HepG2 (cell line): Measurements from ENCODE around the gene YPEL3. TPM values are rescaled to one million over a fixed set of nuclear protein-coding genes. Genes with fewer than 3 reads are reported as not detected.

Experiments used
- CCDC6 ChIP-seq: sonication (generic); formaldehyde crosslinking; IDR thresholded peaks from 2 replicates; pipeline ENCODE4 v1.8.1; 2022; ENCODE audit warnings: mild to moderate bottlenecking, missing genetic modification reagents, moderate library complexity
- ELF3 ChIP-seq: IDR thresholded peaks from 2 replicates; pipeline ENCODE4 v1.6.1; 2016; ENCODE audit warnings: missing genetic modification reagents, missing compliant biosample characterization
- ETV5 ChIP-seq: IDR thresholded peaks from 2 replicates; pipeline ENCODE4 v1.6.1; 2018; ENCODE audit warnings: missing biosample characterization, missing genetic modification reagents, inconsistent platforms, borderline replicate concordance
- ETV6 ChIP-seq: sonication (generic); formaldehyde crosslinking; conservative IDR thresholded peaks from 2 replicates; pipeline ENCODE4 v1.4.0; 2020; ENCODE audit warnings: missing genetic modification reagents
- GABPB1 ChIP-seq: IDR thresholded peaks from 2 replicates; pipeline ENCODE4 v1.6.1; 2016; ENCODE audit warnings: mild to moderate bottlenecking, missing genetic modification reagents, moderate library complexity, missing compliant biosample characterization
- KAT8 ChIP-seq: IDR thresholded peaks from 2 replicates; pipeline ENCODE4 v1.6.1; 2016; ENCODE audit warnings: missing genetic modification reagents, missing compliant biosample characterization
- NAIF1 ChIP-seq: sonication (generic); formaldehyde crosslinking; IDR thresholded peaks from 2 replicates; pipeline ENCODE4 v1.5.0; 2020; ENCODE audit warnings: mild to moderate bottlenecking, missing genetic modification reagents, borderline replicate concordance
- ZBTB46 ChIP-seq: sonication (generic); formaldehyde crosslinking; IDR thresholded peaks from 2 replicates; pipeline ENCODE4 v1.4.0; 2020; ENCODE audit warnings: mild to moderate bottlenecking, missing genetic modification reagents, borderline replicate concordance
- ZFX ChIP-seq: sonication (generic); formaldehyde crosslinking; IDR thresholded peaks from 2 replicates; pipeline ENCODE4 v1.4.0; 2020; ENCODE audit warnings: mild to moderate bottlenecking, low read depth, missing genetic modification reagents, moderate library complexity
- ZNF20 ChIP-seq: sonication (generic); formaldehyde crosslinking; IDR thresholded peaks from 2 replicates; pipeline ENCODE4 v1.4.0; 2020; ENCODE audit warnings: mild to moderate bottlenecking, moderate library complexity, missing genetic modification reagents
- ZNF276 ChIP-seq: sonication (generic); formaldehyde crosslinking; IDR thresholded peaks from 2 replicates; pipeline ENCODE4 v1.4.0; 2020; ENCODE audit warnings: mild to moderate bottlenecking, low read depth, missing genetic modification reagents
- ZNF446 ChIP-seq: sonication (generic); formaldehyde crosslinking; IDR thresholded peaks from 2 replicates; pipeline ENCODE4 v1.5.0; 2020; ENCODE audit warnings: mild to moderate bottlenecking, missing genetic modification reagents
- polyA plus RNA-seq, 8 experiments: library from polyadenylated mRNA; depleted of rRNA in 3 of 8; stranded (reverse) in 7 of 8; unstranded in 1 of 8; fragments of >200 nt; fragmentation: Illumina TruSeq in 4 of 8; extraction: Trizol in 4 of 8; gene quantifications; 2 replicates each; pipeline versions ENCODE4 v1.2.1 to v1.2.3, GENCODE V29; 2011 to 2016; ENCODE audit warnings: low read depth in 4 of 8, missing spikeins in 1 of 8, mixed read lengths in 1 of 8; ENCODE audit not compliant: insufficient read depth in 1 of 8
- total RNA-seq, 5 experiments: library from RNA; depleted of rRNA; stranded (reverse); fragments of >200 nt; fragmentation: Illumina TruSeq; extraction: Trizol; gene quantifications; 2 replicates each; pipeline ENCODE4 v1.2.3, GENCODE V29; 2016; ENCODE audit warnings: low read depth in 1 of 5

The YPEL3 gene
- total and polyA plus RNA-seq, 2 of the 13 experiments (the other 11 are each of a cell fraction or from before 2014, with no cell fraction given), result 5.4 to 47.0 TPM

GRCh38 chr16:30132591-30132990 lies 36.6 kb upstream of the YPEL3 start (continued):
- TF ChIP-seq ZBTB46 (CRISPR knock-in tag) (no peak), CCDC6 (no peak), ZNF446 (CRISPR knock-in tag) (no peak), GABPB1 (CRISPR knock-in tag) (peak; percentile 20; the same call in 1 of the 2 replicates), KAT8 (peak; percentile 36; the same call in 1 of the 2 replicates), ETV5 (CRISPR knock-in tag) (peak; percentile 42; the same call in 1 of the 2 replicates), ELF3 (CRISPR knock-in tag) (peak; percentile 54; the same call in 1 of the 2 replicates), ZNF276 (CRISPR knock-in tag) (no peak), ZNF20 (CRISPR knock-in tag) (no peak), ETV6 (CRISPR knock-in tag) (no peak), NAIF1 (CRISPR knock-in tag) (no peak), ZFX (CRISPR knock-in tag) (0 out of 2 replicates have a peak, but pooled peaks have one; percentile 23)
